GM12801 (cell line): ENCODE results near the gene LDHD.

Source experiments
- TF ChIP-seq, protein P1 (sequence below): IDR thresholded peaks from one replicate; pipeline ENCODE4 v1.5.1; 2011; ENCODE audit warnings: control low read depth; ENCODE audit not compliant: insufficient read length; ENCODE audit errors: extremely low read depth

LDHD gene

GRCh38 chr16:75121949-75122568 lies 5.5 kb upstream of the LDHD start:
- TF ChIP-seq, protein P1, sequence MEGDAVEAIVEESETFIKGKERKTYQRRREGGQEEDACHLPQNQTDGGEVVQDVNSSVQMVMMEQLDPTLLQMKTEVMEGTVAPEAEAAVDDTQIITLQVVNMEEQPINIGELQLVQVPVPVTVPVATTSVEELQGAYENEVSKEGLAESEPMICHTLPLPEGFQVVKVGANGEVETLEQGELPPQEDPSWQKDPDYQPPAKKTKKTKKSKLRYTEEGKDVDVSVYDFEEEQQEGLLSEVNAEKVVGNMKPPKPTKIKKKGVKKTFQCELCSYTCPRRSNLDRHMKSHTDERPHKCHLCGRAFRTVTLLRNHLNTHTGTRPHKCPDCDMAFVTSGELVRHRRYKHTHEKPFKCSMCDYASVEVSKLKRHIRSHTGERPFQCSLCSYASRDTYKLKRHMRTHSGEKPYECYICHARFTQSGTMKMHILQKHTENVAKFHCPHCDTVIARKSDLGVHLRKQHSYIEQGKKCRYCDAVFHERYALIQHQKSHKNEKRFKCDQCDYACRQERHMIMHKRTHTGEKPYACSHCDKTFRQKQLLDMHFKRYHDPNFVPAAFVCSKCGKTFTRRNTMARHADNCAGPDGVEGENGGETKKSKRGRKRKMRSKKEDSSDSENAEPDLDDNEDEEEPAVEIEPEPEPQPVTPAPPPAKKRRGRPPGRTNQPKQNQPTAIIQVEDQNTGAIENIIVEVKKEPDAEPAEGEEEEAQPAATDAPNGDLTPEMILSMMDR = no peak

GRCh38 chr16:75120253-75120652 lies 3.7 kb upstream of the LDHD start:
- TF ChIP-seq, protein P1 = no peak

GRCh38 chr16:75118943-75119539 lies 2.5 kb upstream of the LDHD start:
- TF ChIP-seq, protein P1 = no peak

- TF ChIP-seq, protein P1 = no peak
Measured at GRCh38 chr16:75116911-75117245, 298 bp upstream of the LDHD start.

DNA sequence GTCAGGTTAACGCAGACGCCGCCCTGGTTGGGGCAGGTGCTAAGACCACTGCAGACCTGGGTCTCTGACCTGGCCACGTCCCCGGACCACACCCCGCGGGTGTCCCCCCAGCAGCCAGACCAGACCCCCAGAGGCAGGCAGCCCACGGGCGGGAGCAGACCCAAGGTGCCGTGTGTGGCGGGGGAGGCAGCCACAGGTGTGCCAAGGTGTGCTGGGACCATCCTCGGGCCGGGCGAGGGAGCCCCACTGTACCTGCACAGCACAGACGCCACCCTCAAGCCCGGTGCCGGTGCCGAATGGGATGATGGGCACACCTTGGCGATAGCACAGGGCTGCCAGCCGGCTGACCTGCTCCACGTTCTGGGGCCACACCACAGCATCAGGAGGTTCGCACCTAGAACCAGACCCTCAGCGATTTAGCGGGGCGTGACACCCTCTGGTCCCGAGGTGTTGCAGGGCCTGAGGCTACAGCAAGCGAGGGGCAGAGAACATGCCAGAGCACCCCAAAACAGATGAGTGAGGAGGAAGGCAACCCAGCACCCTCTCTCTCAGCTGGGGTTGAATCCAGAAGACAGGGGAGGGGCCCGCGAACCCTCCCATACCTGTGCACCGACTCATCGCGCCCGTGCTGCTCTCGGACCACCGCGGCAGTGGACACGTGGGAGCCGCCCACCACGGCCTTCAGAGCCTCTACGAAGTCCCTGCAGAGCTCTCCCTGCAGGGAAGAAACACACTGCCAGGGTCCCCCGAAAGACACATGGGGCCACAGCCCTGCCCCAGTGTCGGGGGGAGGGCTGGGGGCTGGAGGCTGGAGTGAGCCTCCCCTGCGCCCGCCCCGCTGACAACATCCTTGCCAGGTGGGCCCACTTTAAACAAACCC lies 1.4 kb downstream of the LDHD start:
- TF ChIP-seq, protein P1 = no peak

- TF ChIP-seq, protein P1 = no peak
Measured at GRCh38 chr16:75114179-75114945, 2.2 kb downstream of the LDHD start.
